Stomach (tissue), 4 donors: ENCODE results near the gene PDE4D.

Experiments used
- EP300 ChIP-seq: sonication (generic); formaldehyde crosslinking; IDR thresholded peaks from one replicate; pipeline ENCODE4 v1.6.1; 2017; ENCODE audit warnings: antibody characterized with exemption
- POLR2A ChIP-seq, 4 donors: fragments of 450-650 bp; IDR thresholded peaks; one replicate each; pipeline ENCODE4 v1.6.1; 2016; ENCODE audit warnings: antibody characterized with exemption in 4 of 4, control low read depth in 2 of 4, mild to moderate bottlenecking in 1 of 4, moderate library complexity in 1 of 4
- POLR2AphosphoS5 ChIP-seq, 3 donors: sonication (generic); formaldehyde crosslinking; IDR thresholded peaks; one replicate each; pipeline ENCODE4 v1.6.1; 2016; ENCODE audit warnings: antibody characterized with exemption in 3 of 3
- TF ChIP-seq, protein P1 (sequence below), 7 experiments: fragments of 450-650 bp in 4 of 7; fragments of 200-600 bp in 3 of 7; sonication (generic) in 3 of 7; IDR thresholded peaks; one replicate each; pipeline ENCODE4 v1.5.1; 2016 to 2019; ENCODE audit warnings: antibody characterized with exemption in 7 of 7, control low read depth in 2 of 7, mild to moderate bottlenecking in 1 of 7

- TF ChIP-seq, protein P1, sequence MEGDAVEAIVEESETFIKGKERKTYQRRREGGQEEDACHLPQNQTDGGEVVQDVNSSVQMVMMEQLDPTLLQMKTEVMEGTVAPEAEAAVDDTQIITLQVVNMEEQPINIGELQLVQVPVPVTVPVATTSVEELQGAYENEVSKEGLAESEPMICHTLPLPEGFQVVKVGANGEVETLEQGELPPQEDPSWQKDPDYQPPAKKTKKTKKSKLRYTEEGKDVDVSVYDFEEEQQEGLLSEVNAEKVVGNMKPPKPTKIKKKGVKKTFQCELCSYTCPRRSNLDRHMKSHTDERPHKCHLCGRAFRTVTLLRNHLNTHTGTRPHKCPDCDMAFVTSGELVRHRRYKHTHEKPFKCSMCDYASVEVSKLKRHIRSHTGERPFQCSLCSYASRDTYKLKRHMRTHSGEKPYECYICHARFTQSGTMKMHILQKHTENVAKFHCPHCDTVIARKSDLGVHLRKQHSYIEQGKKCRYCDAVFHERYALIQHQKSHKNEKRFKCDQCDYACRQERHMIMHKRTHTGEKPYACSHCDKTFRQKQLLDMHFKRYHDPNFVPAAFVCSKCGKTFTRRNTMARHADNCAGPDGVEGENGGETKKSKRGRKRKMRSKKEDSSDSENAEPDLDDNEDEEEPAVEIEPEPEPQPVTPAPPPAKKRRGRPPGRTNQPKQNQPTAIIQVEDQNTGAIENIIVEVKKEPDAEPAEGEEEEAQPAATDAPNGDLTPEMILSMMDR (IDR thresholded peaks at IDR 0.05) = no peak
- TF ChIP-seq EP300 (no peak), POLR2A (IDR thresholded peaks at IDR 0.05) (no peak), POLR2AphosphoS5 (IDR thresholded peaks at IDR 0.05) (no peak)
These were observed 173.5 kb downstream of the PDE4D start for GRCh38 chr5:59720063-59720462.
